GM23338 (cell line): ENCODE measurements around the gene ATF6. TPM values are rescaled to one million over a fixed set of nuclear protein-coding genes. Genes with fewer than 3 reads are reported as not detected.

Experiments
- ATAC-seq: fragments of 200-7000 bp; cut with Tn5 transposase; 3 replicates; pipeline ENCODE4 v1.9.1; 2020
- DNase-seq: peaks from one replicate; pipeline ENCODE4 v3.0.0-alpha.2; 2015; ENCODE audit warnings: low spot score
- H2AFZ ChIP-seq: fragments of 200-600 bp; sonication (generic); 2 replicates; pipeline ENCODE4 v1.8.0; 2016; ENCODE audit warnings: antibody characterized with exemption, mild to moderate bottlenecking, moderate library complexity
- H3F3A ChIP-seq: fragments of 200-600 bp; sonication (generic); replicated peaks from 2 replicates; pipeline ENCODE4 v1.8.0; 2017; ENCODE audit warnings: antibody characterized with exemption, mixed run types, low read depth
- H3K27ac ChIP-seq: fragments of 200-600 bp; sonication (generic); 2 replicates; pipeline ENCODE4 v1.6.1; 2016; ENCODE audit warnings: low read depth
- H3K27me3 ChIP-seq: fragments of 200-600 bp; sonication (generic); 2 replicates; pipeline ENCODE4 v1.8.0; 2016; ENCODE audit warnings: mild to moderate bottlenecking, mixed run types, moderate library complexity; ENCODE audit not compliant: insufficient read depth
- H3K36me3 ChIP-seq: fragments of 200-600 bp; sonication (generic); 2 replicates; pipeline ENCODE4 v1.8.0; 2016; ENCODE audit warnings: mild to moderate bottlenecking; ENCODE audit not compliant: insufficient read depth
- H3K4me1 ChIP-seq: fragments of 200-600 bp; sonication (generic); 2 replicates; pipeline ENCODE4 v1.8.0; 2016; ENCODE audit warnings: mild to moderate bottlenecking, moderate library complexity; ENCODE audit not compliant: insufficient read depth
- H3K4me2 ChIP-seq: fragments of 200-600 bp; sonication (generic); 2 replicates; pipeline ENCODE4 v1.7.1; 2017; ENCODE audit warnings: mixed run types
- H3K4me3 ChIP-seq: fragments of 200-600 bp; sonication (generic); 2 replicates; pipeline ENCODE4 v1.6.1; 2016; ENCODE audit warnings: mixed run types
- H3K79me2 ChIP-seq: fragments of 200-600 bp; sonication (generic); replicated peaks from 2 replicates; pipeline ENCODE4 v1.8.0; 2017; ENCODE audit warnings: mild to moderate bottlenecking; ENCODE audit not compliant: insufficient read depth
- H3K9me2 ChIP-seq: fragments of 200-600 bp; sonication (generic); 2 replicates; pipeline ENCODE4 v1.8.0; 2017; ENCODE audit not compliant: insufficient read depth
- H4K20me1 ChIP-seq: fragments of 200-600 bp; sonication (generic); replicated peaks from 2 replicates; pipeline ENCODE4 v1.8.0; 2017; ENCODE audit warnings: mild to moderate bottlenecking; ENCODE audit not compliant: insufficient read depth
- H3K27ac Mint-ChIP-seq: 2 replicates; pipeline ENCODE4 v1.8.0; 2020; ENCODE audit warnings: inconsistent platforms, mild to moderate bottlenecking, moderate library complexity, mixed read lengths
- H3K27me3 Mint-ChIP-seq: 3 replicates; pipeline ENCODE4 v1.8.0; 2022; ENCODE audit warnings: low read depth, mild to moderate bottlenecking, moderate library complexity, mixed read lengths, inconsistent platforms; ENCODE audit not compliant: insufficient read depth, poor library complexity
- H3K36me3 Mint-ChIP-seq: 3 replicates; pipeline ENCODE4 v1.8.0; 2021; ENCODE audit warnings: low read depth, mild to moderate bottlenecking, inconsistent platforms, moderate library complexity, mixed read lengths
- H3K4me1 Mint-ChIP-seq: 3 replicates; pipeline ENCODE4 v1.8.0; 2020; ENCODE audit warnings: mild to moderate bottlenecking, inconsistent platforms, mixed read lengths
- H3K4me3 Mint-ChIP-seq: 3 replicates; pipeline ENCODE4 v1.8.0; 2021; ENCODE audit warnings: moderate library complexity, mild to moderate bottlenecking, inconsistent platforms, mixed read lengths
- H3K9me3 Mint-ChIP-seq: 3 replicates; pipeline ENCODE4 v1.8.0; 2020; ENCODE audit warnings: moderate library complexity, mild to moderate bottlenecking, inconsistent platforms, mixed read lengths
- CREB1 ChIP-seq: fragments of 250-450 bp; sonication (Bioruptor Pico); IDR thresholded peaks from 2 replicates; pipeline ENCODE4 v1.5.0; 2020; ENCODE audit warnings: low read depth, mild to moderate bottlenecking, moderate library complexity
- CTCF ChIP-seq, 2 experiments: fragments of 200-600 bp in 1 of 2; sonication (generic) in 1 of 2; conservative IDR thresholded peaks; 2 replicates each; pipeline versions ENCODE4 v1.5.1 to v1.6.1; 2016 to 2017; ENCODE audit warnings: antibody characterized with exemption in 2 of 2, low read depth in 2 of 2, mild to moderate bottlenecking in 2 of 2, moderate library complexity in 1 of 2
- ETS1 ChIP-seq: IDR thresholded peaks from 2 replicates; pipeline ENCODE4 v1.6.1; 2016; ENCODE audit warnings: antibody characterized with exemption
- JUNB ChIP-seq: IDR thresholded peaks from one replicate; pipeline ENCODE4 v1.6.1; 2016; ENCODE audit warnings: antibody characterized with exemption; ENCODE audit not compliant: unreplicated experiment
- NANOG ChIP-seq: IDR thresholded peaks from 2 replicates; pipeline ENCODE4 v1.6.1; 2016; ENCODE audit warnings: antibody characterized with exemption, borderline replicate concordance
- POLR2AphosphoS5 ChIP-seq: IDR thresholded peaks from 2 replicates; pipeline ENCODE4 v1.6.1; 2016; ENCODE audit warnings: antibody characterized with exemption, low read depth
- REST ChIP-seq: IDR thresholded peaks from one replicate; pipeline ENCODE4 v1.6.1; 2018; ENCODE audit warnings: antibody characterized with exemption; ENCODE audit not compliant: unreplicated experiment
- ZNF114 ChIP-seq: fragments of 250-450 bp; sonication (Bioruptor Pico); IDR thresholded peaks from 2 replicates; pipeline ENCODE4 v1.5.0; 2020; ENCODE audit warnings: mild to moderate bottlenecking, moderate library complexity
- ZNF331 ChIP-seq: fragments of 250-450 bp; sonication (Bioruptor Pico); IDR thresholded peaks from 2 replicates; pipeline ENCODE4 v1.5.0; 2020; ENCODE audit warnings: low read depth, mild to moderate bottlenecking, moderate library complexity
- ZNF462 ChIP-seq: fragments of 250-450 bp; sonication (Bioruptor Pico); IDR thresholded peaks from 2 replicates; pipeline ENCODE4 v1.5.0; 2020; ENCODE audit warnings: mild to moderate bottlenecking, moderate library complexity
- polyA plus RNA-seq: library from polyadenylated mRNA; unstranded; fragments of >200 nt; fragmentation: Nextera tagmentation; extraction: Ambion mirVana; gene quantifications from 2 replicates; pipeline ENCODE4 v1.2.1, GENCODE V29; 2016
- total RNA-seq: library from RNA; depleted of rRNA; stranded (reverse); fragments of >200 nt; shearing (Covaris generic); gene quantifications from 2 replicates; pipeline ENCODE4 v1.2.3, GENCODE V29; 2014

The ATF6 gene
- total and polyA plus RNA-seq, 2 experiments from 2014 or later: 5.0 to 13.5 TPM

- no peak for TF ChIP-seq ZNF114 (CRISPR knock-in tag)
- TF ChIP-seq POLR2AphosphoS5: no peak
- TF ChIP-seq CTCF (conservative IDR thresholded peaks at IDR 0.05; ENCODE audit: low read depth in 2 of 2): no peak
- no peak for TF ChIP-seq ETS1
- TF ChIP-seq NANOG: no peak
- no peak for TF ChIP-seq ZNF462
- TF ChIP-seq JUNB: no peak
- TF ChIP-seq CREB1 (CRISPR knock-in tag): no peak
- TF ChIP-seq REST: no peak
- no peak for TF ChIP-seq ZNF331
- Histone ChIP-seq H3K9me2 (no peaks in the 10 kb centered on the region), H3K4me1 (no peaks in the 10 kb centered on the region), H3K27ac (no peak overlapping the region), H3K4me3 (no peak overlapping the region), H3K4me2 (no peak overlapping the region), H4K20me1 (no peaks in the 10 kb centered on the region), H3K79me2 (no peaks in the 10 kb centered on the region), H2AFZ (no peak overlapping the region), H3K27me3 (no peaks in the 10 kb centered on the region), H3F3A (no peaks in the 10 kb centered on the region), H3K36me3 (no peaks in the 10 kb centered on the region)
- Mint-ChIP-seq H3K9me3 (peaks cover 2% of the 10 kb centered on the region; the same call in 1 of the 3 replicates), H3K4me1 (peaks cover 4% of the 10 kb centered on the region; the same call in 2 of the 3 replicates), H3K4me3 (no peak overlapping the region), H3K27me3 (no peaks in the 10 kb centered on the region), H3K27ac (no peak overlapping the region), H3K36me3 (peaks cover 7% of the 10 kb centered on the region; the same call in 2 of the 3 replicates)
- DNase-seq (no peak), ATAC-seq (no peak)
Observed at GRCh38 chr1:161839591-161839990, 73.5 kb downstream of the ATF6 start.
